ENCODE data around the gene F10. TPM values are rescaled to one million over a fixed set of nuclear protein-coding genes. Genes with fewer than 3 reads are reported as not detected.
"Not testable (repeated sequence)": the region's sequence is repeated elsewhere in the genome, so short reads cannot be mapped to it uniquely, and the experiment has no call there.

Gene F10
- total RNA-seq, 3 donors from 2014 or later (not counting 1 experiment from before 2014, with no cell fraction given): not detected

DNA sequence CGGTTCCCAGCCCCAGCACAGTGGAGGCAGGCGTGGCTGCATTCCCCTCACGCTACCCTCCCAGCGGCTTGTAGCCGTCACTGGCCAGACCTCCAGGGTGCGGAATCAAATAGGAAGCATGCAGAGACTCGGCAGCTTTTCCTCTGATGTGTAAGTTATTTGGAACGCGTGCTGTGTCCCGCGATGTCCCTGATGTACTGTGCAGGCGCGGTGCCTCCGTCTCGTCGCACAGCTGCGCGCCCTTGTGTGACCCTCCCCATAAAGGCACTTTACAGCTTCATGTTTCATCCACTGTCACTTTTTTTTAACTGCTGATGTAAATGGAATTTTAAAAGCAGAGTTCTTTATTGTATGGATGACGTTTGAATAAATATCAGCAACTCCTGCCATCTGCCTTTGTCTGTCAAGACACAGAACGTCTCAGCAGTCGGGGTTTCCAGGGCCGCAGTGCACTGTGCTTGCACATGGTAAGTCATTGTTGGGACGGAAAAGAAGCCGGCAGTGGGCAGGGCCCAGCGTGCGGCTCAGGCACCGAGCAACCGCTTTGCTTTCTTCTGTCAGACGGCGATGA lies 24.4 kb upstream of the F10 start:
- H3K27me3 Mint-ChIP-seq (ENCODE audit: low read depth in 2 of 2): peaks cover 0 to 11% of the 10 kb centered on the region in 2 donors
- H3K4me1 Mint-ChIP-seq: no peaks in the 10 kb centered on the region
- Histone ChIP-seq H3K4me1 (ENCODE audit: control insufficient read depth, insufficient read depth, low read length) (no peaks in the 10 kb centered on the region), H3K36me3 (ENCODE audit: control insufficient read depth, insufficient read depth, low read length) (no peaks in the 10 kb centered on the region), H3K27me3 (ENCODE audit: control insufficient read depth, insufficient read depth, low read length) (no peaks in the 10 kb centered on the region), H3K9me3 (ENCODE audit: control insufficient read depth, insufficient read depth, low read length) (no peaks in the 10 kb centered on the region), H3K4me3 (ENCODE audit: low read length) (no peak overlapping the region), H3K27ac (ENCODE audit: low read length) (no peak overlapping the region)
- H3K27ac Mint-ChIP-seq: no peak overlapping the region
- ATAC-seq (no peak), DNase-seq (no peak)
- intact Hi-C loops (cut with micrococcal nuclease): no loop called here
- WGBS (ENCODE audit: insufficient coverage): 95% methylated on average over 30 of the region's 30 CpGs
- TF ChIP-seq, protein P1, sequence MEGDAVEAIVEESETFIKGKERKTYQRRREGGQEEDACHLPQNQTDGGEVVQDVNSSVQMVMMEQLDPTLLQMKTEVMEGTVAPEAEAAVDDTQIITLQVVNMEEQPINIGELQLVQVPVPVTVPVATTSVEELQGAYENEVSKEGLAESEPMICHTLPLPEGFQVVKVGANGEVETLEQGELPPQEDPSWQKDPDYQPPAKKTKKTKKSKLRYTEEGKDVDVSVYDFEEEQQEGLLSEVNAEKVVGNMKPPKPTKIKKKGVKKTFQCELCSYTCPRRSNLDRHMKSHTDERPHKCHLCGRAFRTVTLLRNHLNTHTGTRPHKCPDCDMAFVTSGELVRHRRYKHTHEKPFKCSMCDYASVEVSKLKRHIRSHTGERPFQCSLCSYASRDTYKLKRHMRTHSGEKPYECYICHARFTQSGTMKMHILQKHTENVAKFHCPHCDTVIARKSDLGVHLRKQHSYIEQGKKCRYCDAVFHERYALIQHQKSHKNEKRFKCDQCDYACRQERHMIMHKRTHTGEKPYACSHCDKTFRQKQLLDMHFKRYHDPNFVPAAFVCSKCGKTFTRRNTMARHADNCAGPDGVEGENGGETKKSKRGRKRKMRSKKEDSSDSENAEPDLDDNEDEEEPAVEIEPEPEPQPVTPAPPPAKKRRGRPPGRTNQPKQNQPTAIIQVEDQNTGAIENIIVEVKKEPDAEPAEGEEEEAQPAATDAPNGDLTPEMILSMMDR (IDR thresholded peaks at IDR 0.05): no peak
- H3K36me3 Mint-ChIP-seq: no peaks in the 10 kb centered on the region
- no peaks in the 10 kb centered on the region for H3K9me3 Mint-ChIP-seq
- H3K4me3 Mint-ChIP-seq: no peak overlapping the region

DNA sequence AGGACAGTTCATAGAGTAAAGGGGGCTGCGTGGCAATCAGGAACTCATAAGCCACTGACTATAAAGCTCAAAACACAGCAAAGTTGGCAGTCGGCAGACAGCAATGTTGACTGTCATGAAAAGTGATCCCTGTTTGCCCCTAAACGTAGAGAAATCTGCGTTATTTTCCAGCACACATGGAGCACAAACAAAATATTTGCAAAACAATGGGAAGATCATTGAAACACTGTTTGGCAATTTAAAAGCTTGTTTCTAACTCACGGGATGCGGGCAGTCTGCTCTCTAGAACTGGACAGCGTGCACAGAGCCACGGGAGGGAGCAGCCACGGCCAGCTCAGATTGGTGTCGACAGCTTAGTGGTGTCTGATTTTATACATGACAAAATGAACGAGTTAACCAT lies 23.5 kb upstream of the F10 start:
- Mint-ChIP-seq H3K36me3 (no peaks in the 10 kb centered on the region), H3K9me3 (no peaks in the 10 kb centered on the region), H3K4me1 (no peaks in the 10 kb centered on the region), H3K4me3 (no peak overlapping the region), H3K27ac (no peak overlapping the region), H3K27me3 (ENCODE audit: low read depth in 2 of 2) (peaks cover 0 to 11% of the 10 kb centered on the region in 2 donors)
- Histone ChIP-seq H3K4me3 (ENCODE audit: low read length) (no peak overlapping the region), H3K36me3 (ENCODE audit: control insufficient read depth, insufficient read depth, low read length) (no peaks in the 10 kb centered on the region), H3K9me3 (ENCODE audit: control insufficient read depth, insufficient read depth, low read length) (no peaks in the 10 kb centered on the region), H3K27me3 (ENCODE audit: control insufficient read depth, insufficient read depth, low read length) (no peaks in the 10 kb centered on the region), H3K27ac (ENCODE audit: low read length) (no peak overlapping the region), H3K4me1 (ENCODE audit: control insufficient read depth, insufficient read depth, low read length) (no peaks in the 10 kb centered on the region)
- intact Hi-C loops (cut with micrococcal nuclease): no loop called here
- WGBS (ENCODE audit: insufficient coverage): 91% methylated on average over 11 of the region's 11 CpGs
- no peak for ATAC-seq
- TF ChIP-seq, protein P1 (IDR thresholded peaks at IDR 0.05): no peak
- no peak for DNase-seq

DNA sequence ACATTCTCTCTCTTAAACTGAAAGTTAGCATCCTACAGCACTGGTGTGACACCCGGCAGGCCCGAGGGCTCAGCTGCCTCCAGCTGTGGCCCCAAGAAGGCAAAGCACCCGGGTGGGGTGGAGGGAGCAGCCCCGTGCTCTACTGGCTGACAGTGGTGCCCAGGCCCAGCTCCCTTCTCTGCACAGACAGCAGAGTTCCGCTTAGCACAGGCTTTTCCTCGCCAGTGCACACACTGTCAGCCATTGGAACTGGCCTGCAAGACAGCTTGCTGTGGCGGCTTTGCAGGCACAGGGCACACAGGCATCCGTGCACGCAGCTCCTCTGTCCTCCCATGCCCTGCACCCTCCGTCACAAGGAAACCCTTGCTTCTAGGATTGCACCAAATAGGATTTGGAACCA lies 20.3 kb upstream of the F10 start:
- H3K9me3 Mint-ChIP-seq; H3K9me3 ChIP-seq (ENCODE audit: control insufficient read depth, insufficient read depth, low read length); DNase-seq; H3K4me1 Mint-ChIP-seq; intact Hi-C loops (cut with micrococcal nuclease); ATAC-seq; H3K27me3 ChIP-seq (ENCODE audit: control insufficient read depth, insufficient read depth, low read length); H3K36me3 ChIP-seq (ENCODE audit: control insufficient read depth, insufficient read depth, low read length); H3K36me3 Mint-ChIP-seq; H3K27ac Mint-ChIP-seq; H3K27ac ChIP-seq (ENCODE audit: low read length); H3K4me3 ChIP-seq (ENCODE audit: low read length); H3K4me3 Mint-ChIP-seq; H3K4me1 ChIP-seq (ENCODE audit: control insufficient read depth, insufficient read depth, low read length): not testable (repeated sequence)
- peaks cover 0 to 11% of the 10 kb centered on the region in 2 donors for H3K27me3 Mint-ChIP-seq (ENCODE audit: low read depth in 2 of 2)
- WGBS (ENCODE audit: insufficient coverage): 75% methylated on average over 10 of the region's 10 CpGs

DNA sequence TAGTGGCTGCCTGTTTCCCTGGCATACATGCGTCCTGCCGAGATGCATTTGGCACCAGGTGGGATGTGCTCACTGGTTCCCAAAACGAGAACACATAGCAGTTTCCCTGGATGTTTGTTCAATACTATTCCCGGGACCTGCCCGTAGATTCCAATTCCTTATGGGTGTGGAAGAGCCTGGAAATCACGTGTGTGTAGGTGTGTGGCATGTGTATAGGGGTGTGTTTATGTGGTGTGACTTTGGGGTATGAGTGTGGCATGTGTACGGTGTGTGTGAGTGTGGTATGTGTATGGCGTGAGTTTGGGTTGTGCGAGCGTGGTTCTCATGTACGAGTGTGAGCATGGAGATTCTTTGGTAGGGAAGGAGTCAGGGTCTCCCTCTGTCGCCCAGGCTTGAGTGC lies 19.9 kb upstream of the F10 start:
- no peak for ATAC-seq
- Mint-ChIP-seq H3K4me3 (no peak overlapping the region), H3K27me3 (ENCODE audit: low read depth in 2 of 2) (peaks cover 0 to 11% of the 10 kb centered on the region in 2 donors), H3K36me3 (no peaks in the 10 kb centered on the region), H3K27ac (no peak overlapping the region), H3K9me3 (no peaks in the 10 kb centered on the region), H3K4me1 (no peaks in the 10 kb centered on the region)
- 91% methylated on average over 12 of the region's 12 CpGs for WGBS (ENCODE audit: insufficient coverage)
- Histone ChIP-seq H3K27me3 (ENCODE audit: control insufficient read depth, insufficient read depth, low read length) (no peaks in the 10 kb centered on the region), H3K4me3 (ENCODE audit: low read length) (no peak overlapping the region), H3K9me3 (ENCODE audit: control insufficient read depth, insufficient read depth, low read length) (no peaks in the 10 kb centered on the region), H3K27ac (ENCODE audit: low read length) (no peak overlapping the region), H3K36me3 (ENCODE audit: control insufficient read depth, insufficient read depth, low read length) (no peaks in the 10 kb centered on the region), H3K4me1 (ENCODE audit: control insufficient read depth, insufficient read depth, low read length) (no peaks in the 10 kb centered on the region)
- intact Hi-C loops (cut with micrococcal nuclease): no loop called here
- no peak for DNase-seq
- TF ChIP-seq, protein P1 (IDR thresholded peaks at IDR 0.05): no peak
